GM12873 (cell line): ENCODE measurements around the gene ASCL1.

Experiments
- TF ChIP-seq, protein P1 (sequence below): IDR thresholded peaks from 2 replicates; pipeline ENCODE4 v1.5.1; 2012; ENCODE audit warnings: low read depth, mild to moderate bottlenecking, moderate library complexity, low read length, control low read depth; ENCODE audit not compliant: insufficient read depth; ENCODE audit errors: missing control alignments

Gene ASCL1

DNA sequence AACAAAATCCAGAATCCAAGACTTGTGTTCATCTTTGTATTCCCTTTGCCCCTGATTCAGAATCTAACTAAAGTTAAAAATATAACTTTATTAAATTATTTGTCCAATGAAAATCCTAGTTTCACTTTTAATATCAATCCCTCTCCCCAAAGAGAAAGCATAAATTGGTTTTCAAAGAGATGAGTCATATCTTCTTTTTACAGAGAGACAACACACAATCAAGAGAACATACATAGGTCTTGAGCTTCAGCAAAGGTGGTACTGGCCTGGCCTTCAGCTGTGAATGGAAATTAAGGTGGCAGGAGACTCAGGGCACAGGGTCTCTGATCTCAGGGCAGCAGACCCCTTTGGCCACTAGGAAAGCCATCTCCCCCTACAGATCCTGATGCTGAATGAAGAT, 4.3 kb upstream of the ASCL1 start:
- TF ChIP-seq, protein P1, sequence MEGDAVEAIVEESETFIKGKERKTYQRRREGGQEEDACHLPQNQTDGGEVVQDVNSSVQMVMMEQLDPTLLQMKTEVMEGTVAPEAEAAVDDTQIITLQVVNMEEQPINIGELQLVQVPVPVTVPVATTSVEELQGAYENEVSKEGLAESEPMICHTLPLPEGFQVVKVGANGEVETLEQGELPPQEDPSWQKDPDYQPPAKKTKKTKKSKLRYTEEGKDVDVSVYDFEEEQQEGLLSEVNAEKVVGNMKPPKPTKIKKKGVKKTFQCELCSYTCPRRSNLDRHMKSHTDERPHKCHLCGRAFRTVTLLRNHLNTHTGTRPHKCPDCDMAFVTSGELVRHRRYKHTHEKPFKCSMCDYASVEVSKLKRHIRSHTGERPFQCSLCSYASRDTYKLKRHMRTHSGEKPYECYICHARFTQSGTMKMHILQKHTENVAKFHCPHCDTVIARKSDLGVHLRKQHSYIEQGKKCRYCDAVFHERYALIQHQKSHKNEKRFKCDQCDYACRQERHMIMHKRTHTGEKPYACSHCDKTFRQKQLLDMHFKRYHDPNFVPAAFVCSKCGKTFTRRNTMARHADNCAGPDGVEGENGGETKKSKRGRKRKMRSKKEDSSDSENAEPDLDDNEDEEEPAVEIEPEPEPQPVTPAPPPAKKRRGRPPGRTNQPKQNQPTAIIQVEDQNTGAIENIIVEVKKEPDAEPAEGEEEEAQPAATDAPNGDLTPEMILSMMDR: no peak

DNA sequence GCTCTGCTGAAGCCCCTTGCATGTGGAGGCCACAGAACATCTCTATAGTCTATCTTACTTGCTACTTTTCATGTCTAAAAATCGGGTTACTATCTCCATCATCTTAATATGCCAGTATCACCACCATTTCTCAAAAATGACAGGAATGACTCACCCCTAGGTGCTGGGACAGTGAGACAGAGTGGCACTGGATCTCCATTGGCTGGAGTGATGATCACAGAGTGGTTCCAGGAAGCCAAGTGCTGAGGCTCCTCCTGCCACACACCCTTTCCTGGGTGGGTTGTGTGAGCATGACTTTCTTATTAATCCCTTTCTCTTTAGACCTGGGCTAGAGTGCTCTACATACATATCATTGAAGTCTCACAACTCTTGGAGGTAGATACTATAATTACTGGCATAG, 3.3 kb upstream of the ASCL1 start:
- TF ChIP-seq, protein P1: no peak

DNA sequence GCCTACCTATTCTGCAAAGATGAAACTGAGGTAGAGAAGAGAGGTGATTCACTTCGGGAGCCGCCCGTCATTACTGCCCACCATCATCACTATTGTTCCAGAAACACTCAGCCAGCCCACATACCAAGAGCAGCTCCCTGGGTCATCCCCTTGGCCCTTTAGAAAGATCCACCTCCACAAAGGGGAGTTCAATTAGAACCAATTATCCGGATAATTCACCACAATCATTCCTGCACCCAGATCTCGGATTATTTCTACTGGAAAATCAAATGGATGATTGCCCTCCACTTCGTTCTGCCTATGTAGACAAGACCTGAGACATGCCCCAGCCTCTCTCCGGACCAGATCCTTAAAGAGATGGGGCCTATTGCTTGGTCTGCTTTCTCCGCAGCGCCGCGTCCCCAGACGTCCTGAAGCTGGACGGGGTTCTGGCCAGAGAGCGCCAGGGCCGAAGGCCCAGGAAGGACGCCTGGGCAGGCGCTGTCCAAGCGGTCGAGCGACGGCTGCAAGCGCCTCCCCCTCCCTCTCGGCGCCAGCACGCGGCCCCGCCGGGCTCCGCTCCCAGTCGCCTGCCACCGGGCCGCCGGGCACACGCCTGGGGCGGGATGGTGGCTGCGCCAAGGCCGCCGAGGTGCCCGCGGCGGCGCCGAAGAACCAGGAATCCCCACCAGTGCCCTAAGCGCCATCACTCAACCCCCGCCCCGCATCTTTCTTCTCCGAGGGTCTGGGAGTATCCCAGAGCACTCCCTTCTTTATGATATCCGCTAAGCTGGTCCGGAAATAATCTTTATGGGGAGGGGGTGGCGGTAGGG, 1.3 kb upstream of the ASCL1 start:
- TF ChIP-seq, protein P1: no peak

DNA sequence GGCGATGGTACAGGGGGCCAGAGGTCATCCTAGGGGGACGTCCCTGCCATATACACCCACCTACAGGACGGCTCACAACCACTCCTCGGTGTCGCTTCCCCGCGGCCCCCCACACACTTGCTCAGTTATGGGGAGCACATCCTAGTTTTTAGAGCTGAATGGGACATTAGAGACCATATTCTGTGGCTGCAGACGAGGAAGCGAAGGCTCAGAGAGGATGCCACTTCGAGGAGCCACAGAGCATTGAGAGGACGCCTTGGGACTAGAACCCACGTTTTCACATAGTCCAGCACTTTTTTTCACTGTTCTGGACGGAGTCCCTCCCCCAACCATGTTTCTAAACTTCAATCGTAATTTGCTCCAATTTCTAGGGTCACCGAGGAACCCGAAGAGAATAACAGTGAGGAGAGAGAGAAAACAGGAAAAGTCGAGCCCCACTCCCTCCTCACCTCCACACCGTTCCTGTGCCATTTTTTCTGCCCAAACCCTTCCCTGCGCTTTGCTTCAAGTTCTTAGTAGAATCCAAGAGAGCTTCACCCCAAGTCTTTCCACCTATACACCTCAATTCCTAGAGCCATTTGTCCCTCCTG, 641 bp upstream of the ASCL1 start:
- TF ChIP-seq, protein P1: no peak

DNA sequence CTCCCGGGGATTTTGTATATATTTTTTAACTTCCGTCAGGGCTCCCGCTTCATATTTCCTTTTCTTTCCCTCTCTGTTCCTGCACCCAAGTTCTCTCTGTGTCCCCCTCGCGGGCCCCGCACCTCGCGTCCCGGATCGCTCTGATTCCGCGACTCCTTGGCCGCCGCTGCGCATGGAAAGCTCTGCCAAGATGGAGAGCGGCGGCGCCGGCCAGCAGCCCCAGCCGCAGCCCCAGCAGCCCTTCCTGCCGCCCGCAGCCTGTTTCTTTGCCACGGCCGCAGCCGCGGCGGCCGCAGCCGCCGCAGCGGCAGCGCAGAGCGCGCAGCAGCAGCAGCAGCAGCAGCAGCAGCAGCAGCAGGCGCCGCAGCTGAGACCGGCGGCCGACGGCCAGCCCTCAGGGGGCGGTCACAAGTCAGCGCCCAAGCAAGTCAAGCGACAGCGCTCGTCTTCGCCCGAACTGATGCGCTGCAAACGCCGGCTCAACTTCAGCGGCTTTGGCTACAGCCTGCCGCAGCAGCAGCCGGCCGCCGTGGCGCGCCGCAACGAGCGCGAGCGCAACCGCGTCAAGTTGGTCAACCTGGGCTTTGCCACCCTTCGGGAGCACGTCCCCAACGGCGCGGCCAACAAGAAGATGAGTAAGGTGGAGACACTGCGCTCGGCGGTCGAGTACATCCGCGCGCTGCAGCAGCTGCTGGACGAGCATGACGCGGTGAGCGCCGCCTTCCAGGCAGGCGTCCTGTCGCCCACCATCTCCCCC, 777 bp downstream of the ASCL1 start:
- TF ChIP-seq, protein P1: no peak

DNA sequence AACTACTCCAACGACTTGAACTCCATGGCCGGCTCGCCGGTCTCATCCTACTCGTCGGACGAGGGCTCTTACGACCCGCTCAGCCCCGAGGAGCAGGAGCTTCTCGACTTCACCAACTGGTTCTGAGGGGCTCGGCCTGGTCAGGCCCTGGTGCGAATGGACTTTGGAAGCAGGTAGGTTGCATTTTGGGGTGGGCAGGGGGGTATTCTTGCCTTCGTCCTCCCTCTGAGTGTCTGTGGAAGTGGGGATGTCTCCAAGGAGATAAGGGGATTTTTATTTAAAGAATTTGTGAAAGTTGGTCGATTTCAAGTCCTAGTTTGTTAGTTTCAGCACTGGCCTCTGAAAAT, 1.3 kb downstream of the ASCL1 start:
- TF ChIP-seq, protein P1: no peak

DNA sequence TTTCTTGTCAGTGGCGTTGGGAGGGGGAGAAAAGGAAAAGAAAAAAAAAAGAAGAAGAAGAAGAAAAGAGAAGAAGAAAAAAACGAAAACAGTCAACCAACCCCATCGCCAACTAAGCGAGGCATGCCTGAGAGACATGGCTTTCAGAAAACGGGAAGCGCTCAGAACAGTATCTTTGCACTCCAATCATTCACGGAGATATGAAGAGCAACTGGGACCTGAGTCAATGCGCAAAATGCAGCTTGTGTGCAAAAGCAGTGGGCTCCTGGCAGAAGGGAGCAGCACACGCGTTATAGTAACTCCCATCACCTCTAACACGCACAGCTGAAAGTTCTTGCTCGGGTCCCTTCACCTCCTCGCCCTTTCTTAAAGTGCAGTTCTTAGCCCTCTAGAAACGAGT, 1.9 kb downstream of the ASCL1 start:
- TF ChIP-seq, protein P1: no peak
